Mesodermal cell (in vitro differentiated cells): ENCODE results near the gene IL26.

ENCODE experiments used
- H3K27ac ChIP-seq: 2 replicates; pipeline ENCODE4 v1.7.0; 2013; ENCODE audit warnings: mild to moderate bottlenecking, low read depth, low read length, moderate library complexity; ENCODE audit not compliant: severe bottlenecking
- H3K36me3 ChIP-seq: 2 replicates; pipeline ENCODE4 v1.7.1; 2013; ENCODE audit warnings: mild to moderate bottlenecking, low read length, moderate library complexity; ENCODE audit not compliant: control insufficient read depth, insufficient read depth
- H3K4me1 ChIP-seq: one replicate; pipeline ENCODE4 v1.7.1; 2013; ENCODE audit warnings: mild to moderate bottlenecking, low read length; ENCODE audit not compliant: insufficient read depth, control insufficient read depth, poor library complexity, severe bottlenecking
- H3K4me3 ChIP-seq: 2 replicates; pipeline ENCODE4 v1.7.0; 2013; ENCODE audit warnings: low read length, control low read depth, mild to moderate bottlenecking; ENCODE audit not compliant: insufficient read depth, poor library complexity, severe bottlenecking; ENCODE audit errors: extremely low read depth
- H3K9me3 ChIP-seq: 2 replicates; pipeline ENCODE4 v1.7.1; 2013; ENCODE audit warnings: mild to moderate bottlenecking, low read length, moderate library complexity; ENCODE audit not compliant: control insufficient read depth
- WGBS, 2 experiments: methylation state at CpG; one replicate each; pipeline ENCODE4 v1.1.5; 2013; ENCODE audit warnings: missing lambda C conversion rate in 2 of 2; ENCODE audit not compliant: insufficient coverage in 2 of 2; 5-methylcytosine and 5-hydroxymethylcytosine counted together

The IL26 gene

GRCh38 chr12:68239309-68239982 is 13.8 kb upstream of the IL26 start:
- 85 to 89% methylated on average over 4 of the region's 6 CpGs for WGBS, 2 experiments
- Histone ChIP-seq H3K9me3 (no peaks in the 10 kb centered on the region), H3K4me3 (no peak overlapping the region), H3K27ac (peak overlapping the region; percentile 59), H3K4me1 (peaks cover 6% of the 10 kb centered on the region), H3K36me3 (no peaks in the 10 kb centered on the region)

- 76 to 94% methylated on average over 2 of the region's 2 CpGs for WGBS, 2 experiments
- H3K9me3 ChIP-seq: no peaks in the 10 kb centered on the region
- H3K36me3 ChIP-seq: no peaks in the 10 kb centered on the region
- H3K4me1 ChIP-seq: peaks cover 6% of the 10 kb centered on the region
- H3K27ac ChIP-seq: no peak overlapping the region
- no peak overlapping the region for H3K4me3 ChIP-seq
These were observed 12.0 kb upstream of the IL26 start for GRCh38 chr12:68237619-68238018.

- H3K9me3 ChIP-seq: no peaks in the 10 kb centered on the region
- H3K27ac ChIP-seq: no peak overlapping the region
- WGBS, 2 experiments: 88 to 90% methylated on average over 2 of the region's 2 CpGs
- peaks cover 6% of the 10 kb centered on the region for H3K4me1 ChIP-seq
- H3K36me3 ChIP-seq: no peaks in the 10 kb centered on the region
- H3K4me3 ChIP-seq: no peak overlapping the region
These were observed 11.5 kb upstream of the IL26 start for GRCh38 chr12:68237078-68237477.

- WGBS, 2 experiments: 88 to 91% methylated on average over 5 to 8 of the region's 8 CpGs
- Histone ChIP-seq H3K9me3 (no peaks in the 10 kb centered on the region), H3K4me1 (peaks cover 6% of the 10 kb centered on the region), H3K27ac (no peak overlapping the region), H3K4me3 (no peak overlapping the region), H3K36me3 (no peaks in the 10 kb centered on the region)
These were observed 10.9 kb upstream of the IL26 start for GRCh38 chr12:68236421-68237059.

- WGBS, 2 experiments: 90 to 92% methylated on average over 1 to 2 of the region's 2 CpGs
- H3K9me3 ChIP-seq: no peaks in the 10 kb centered on the region
- H3K4me3 ChIP-seq: no peak overlapping the region
- H3K4me1 ChIP-seq: peaks cover 6% of the 10 kb centered on the region
- H3K27ac ChIP-seq: no peak overlapping the region
- no peaks in the 10 kb centered on the region for H3K36me3 ChIP-seq
These were observed 10.0 kb upstream of the IL26 start for GRCh38 chr12:68235576-68235975.

GRCh38 chr12:68234140-68234539 is 8.5 kb upstream of the IL26 start:
- Histone ChIP-seq H3K4me3 (no peak overlapping the region), H3K27ac (no peak overlapping the region), H3K36me3 (no peaks in the 10 kb centered on the region), H3K9me3 (no peaks in the 10 kb centered on the region), H3K4me1 (no peaks in the 10 kb centered on the region)
- WGBS, 2 experiments: 100% methylated on average over 1 of the region's 2 CpGs; no CpG with 5 or more reads in 1 of the 2 experiments

- Histone ChIP-seq H3K27ac (no peak overlapping the region), H3K9me3 (no peaks in the 10 kb centered on the region), H3K36me3 (no peaks in the 10 kb centered on the region), H3K4me3 (no peak overlapping the region), H3K4me1 (no peaks in the 10 kb centered on the region)
- WGBS, 2 experiments: 56 to 75% methylated on average over 2 to 4 of the region's 5 CpGs
These were observed 7.9 kb upstream of the IL26 start for GRCh38 chr12:68233498-68233897.

- Histone ChIP-seq H3K9me3 (no peaks in the 10 kb centered on the region), H3K27ac (no peak overlapping the region), H3K4me3 (no peak overlapping the region), H3K36me3 (no peaks in the 10 kb centered on the region), H3K4me1 (no peaks in the 10 kb centered on the region)
- 87 to 88% methylated on average over 1 to 3 of the region's 3 CpGs for WGBS, 2 experiments
These were observed 6.1 kb upstream of the IL26 start for GRCh38 chr12:68231691-68232090.

GRCh38 chr12:68231229-68231628 is 5.6 kb upstream of the IL26 start:
- H3K4me1 ChIP-seq: no peaks in the 10 kb centered on the region
- H3K9me3 ChIP-seq: no peaks in the 10 kb centered on the region
- H3K4me3 ChIP-seq: no peak overlapping the region

GRCh38 chr12:68229956-68230355 is 4.3 kb upstream of the IL26 start:
- WGBS, 2 experiments: 78 to 83% methylated on average over 1 to 2 of the region's 2 CpGs
- no peak overlapping the region for H3K27ac ChIP-seq
- no peak overlapping the region for H3K4me3 ChIP-seq
- no peaks in the 10 kb centered on the region for H3K9me3 ChIP-seq
- H3K36me3 ChIP-seq: no peaks in the 10 kb centered on the region
- H3K4me1 ChIP-seq: no peaks in the 10 kb centered on the region

More at GRCh38 chr12:68231229-68231628, 5.6 kb upstream of the IL26 start:
- H3K27ac ChIP-seq: no peak overlapping the region
- no peaks in the 10 kb centered on the region for H3K36me3 ChIP-seq

- Histone ChIP-seq H3K36me3 (no peaks in the 10 kb centered on the region), H3K27ac (no peak overlapping the region), H3K4me1 (no peaks in the 10 kb centered on the region), H3K9me3 (no peaks in the 10 kb centered on the region), H3K4me3 (no peak overlapping the region)
- WGBS, 2 experiments: 100% methylated on average over 2 of the region's 3 CpGs; no CpG with 5 or more reads in 1 of the 2 experiments
These were observed 1.7 kb upstream of the IL26 start for GRCh38 chr12:68227356-68227755.
